ENCODE results near the gene DENND1B. TPM values are rescaled to one million over a fixed set of nuclear protein-coding genes. Genes with fewer than 3 reads are reported as not detected.

The DENND1B gene
- total RNA-seq, 4 donors from 2014 or later = 10.1 to 14.4 (median 12.6) TPM

GRCh38 chr1:197801684-197802083 lies 26.4 kb upstream of the DENND1B start:
- Histone ChIP-seq H3K4me3 (no peak overlapping the region), H3K4me1 (no peaks in the 10 kb centered on the region), H3K9me3 (peaks cover 6% of the 10 kb centered on the region), H3K36me3 (no peaks in the 10 kb centered on the region), H3K27me3 (no peaks in the 10 kb centered on the region), H3K27ac (no peak overlapping the region)
- TF ChIP-seq, protein P1, sequence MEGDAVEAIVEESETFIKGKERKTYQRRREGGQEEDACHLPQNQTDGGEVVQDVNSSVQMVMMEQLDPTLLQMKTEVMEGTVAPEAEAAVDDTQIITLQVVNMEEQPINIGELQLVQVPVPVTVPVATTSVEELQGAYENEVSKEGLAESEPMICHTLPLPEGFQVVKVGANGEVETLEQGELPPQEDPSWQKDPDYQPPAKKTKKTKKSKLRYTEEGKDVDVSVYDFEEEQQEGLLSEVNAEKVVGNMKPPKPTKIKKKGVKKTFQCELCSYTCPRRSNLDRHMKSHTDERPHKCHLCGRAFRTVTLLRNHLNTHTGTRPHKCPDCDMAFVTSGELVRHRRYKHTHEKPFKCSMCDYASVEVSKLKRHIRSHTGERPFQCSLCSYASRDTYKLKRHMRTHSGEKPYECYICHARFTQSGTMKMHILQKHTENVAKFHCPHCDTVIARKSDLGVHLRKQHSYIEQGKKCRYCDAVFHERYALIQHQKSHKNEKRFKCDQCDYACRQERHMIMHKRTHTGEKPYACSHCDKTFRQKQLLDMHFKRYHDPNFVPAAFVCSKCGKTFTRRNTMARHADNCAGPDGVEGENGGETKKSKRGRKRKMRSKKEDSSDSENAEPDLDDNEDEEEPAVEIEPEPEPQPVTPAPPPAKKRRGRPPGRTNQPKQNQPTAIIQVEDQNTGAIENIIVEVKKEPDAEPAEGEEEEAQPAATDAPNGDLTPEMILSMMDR (IDR thresholded peaks at IDR 0.05) = no peak
- TF ChIP-seq POLR2AphosphoS5 (IDR thresholded peaks at IDR 0.05) = no peak
- TF ChIP-seq POLR2A (IDR thresholded peaks at IDR 0.05) = no peak
- no peak for TF ChIP-seq EP300 (IDR thresholded peaks at IDR 0.05)
- 96% methylated on average over 2 of the region's 4 CpGs for WGBS
- DNase-seq (ENCODE audit: low spot score in 2 of 2) = no peak

GRCh38 chr1:197801111-197801482 lies 25.8 kb upstream of the DENND1B start:
- TF ChIP-seq, protein P1 (IDR thresholded peaks at IDR 0.05) = no peak
- TF ChIP-seq EP300 (IDR thresholded peaks at IDR 0.05) (no peak), POLR2A (IDR thresholded peaks at IDR 0.05) (no peak), POLR2AphosphoS5 (IDR thresholded peaks at IDR 0.05) (no peak)
- peaks cover 6% of the 10 kb centered on the region for H3K9me3 ChIP-seq
- H3K36me3 ChIP-seq = no peaks in the 10 kb centered on the region
- no peak overlapping the region for H3K27ac ChIP-seq
- no peak overlapping the region for H3K4me3 ChIP-seq
- WGBS = no CpG with 5 or more reads among the region's 1 CpG
- DNase-seq (ENCODE audit: low spot score in 2 of 2) = no peak
- H3K27me3 ChIP-seq = no peaks in the 10 kb centered on the region
- no peaks in the 10 kb centered on the region for H3K4me1 ChIP-seq

GRCh38 chr1:197800379-197801110 lies 25.3 kb upstream of the DENND1B start:
- Histone ChIP-seq H3K36me3 (no peaks in the 10 kb centered on the region), H3K4me3 (no peak overlapping the region), H3K27me3 (no peaks in the 10 kb centered on the region), H3K4me1 (no peaks in the 10 kb centered on the region), H3K27ac (no peak overlapping the region), H3K9me3 (peaks cover 6% of the 10 kb centered on the region)
- DNase-seq (ENCODE audit: low spot score in 2 of 2) = no peak
- TF ChIP-seq EP300 (IDR thresholded peaks at IDR 0.05) (no peak), POLR2AphosphoS5 (IDR thresholded peaks at IDR 0.05) (no peak)
- TF ChIP-seq, protein P1 (IDR thresholded peaks at IDR 0.05) = no peak
- 86% methylated on average over 2 of the region's 6 CpGs for WGBS

DNA sequence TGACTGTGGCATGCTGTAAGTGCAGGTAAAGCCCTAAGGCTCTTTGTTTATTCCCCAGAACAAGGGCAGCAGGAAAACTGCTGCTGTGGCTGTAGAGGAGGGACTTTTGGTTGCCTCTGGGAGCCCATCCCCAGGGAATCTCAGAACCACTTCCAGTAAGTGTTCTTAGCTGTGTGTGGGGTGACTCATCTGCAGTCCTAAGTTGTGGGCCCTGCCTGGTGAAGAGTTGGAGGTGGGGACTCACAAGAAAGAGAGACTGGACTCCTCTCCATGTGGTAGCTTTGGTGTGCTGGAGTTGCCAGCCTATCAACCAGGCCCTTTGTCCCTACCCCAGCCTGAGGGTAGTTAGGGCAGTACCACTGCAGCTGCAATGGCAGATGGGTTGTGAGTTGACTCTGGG lies 24.0 kb upstream of the DENND1B start:
- DNase-seq (ENCODE audit: low spot score in 2 of 2) = no peak
- TF ChIP-seq POLR2AphosphoS5 (IDR thresholded peaks at IDR 0.05) (no peak), EP300 (IDR thresholded peaks at IDR 0.05) (no peak), POLR2A (IDR thresholded peaks at IDR 0.05) (no peak)
- TF ChIP-seq, protein P1 (IDR thresholded peaks at IDR 0.05) = no peak
- H3K27ac ChIP-seq = no peak overlapping the region
- no peaks in the 10 kb centered on the region for H3K27me3 ChIP-seq
- H3K4me1 ChIP-seq = no peaks in the 10 kb centered on the region
- H3K9me3 ChIP-seq = peaks cover 6% of the 10 kb centered on the region
- no peaks in the 10 kb centered on the region for H3K36me3 ChIP-seq
- H3K4me3 ChIP-seq = no peak overlapping the region

GRCh38 chr1:197798492-197798891 lies 23.2 kb upstream of the DENND1B start:
- Histone ChIP-seq H3K27ac (no peak overlapping the region), H3K27me3 (no peaks in the 10 kb centered on the region), H3K36me3 (no peaks in the 10 kb centered on the region), H3K4me3 (no peak overlapping the region), H3K9me3 (peaks cover 6% of the 10 kb centered on the region), H3K4me1 (no peaks in the 10 kb centered on the region)
- no peak for DNase-seq (ENCODE audit: low spot score in 2 of 2)
- 43% methylated on average over 1 of the region's 1 CpG for WGBS
- TF ChIP-seq EP300 (IDR thresholded peaks at IDR 0.05) = no peak
- TF ChIP-seq, protein P1 (IDR thresholded peaks at IDR 0.05) = no peak
- TF ChIP-seq POLR2AphosphoS5 (IDR thresholded peaks at IDR 0.05) = no peak
- TF ChIP-seq POLR2A (IDR thresholded peaks at IDR 0.05) = no peak
